Stimulated activated memory B cell treated with anti-CD40 and anti-IgM and Interleukin-4, amounts not matched to agents 10 μg/mL and 1 μg/mL and 100 μg/mL, for 72 hours (primary cell): ENCODE measurements around the gene RPL22.

Source experiments
- ATAC-seq: fragments of 150-1000 bp; cut with Tn5 transposase; 2 replicates; pipeline ENCODE4 v1.10.0; 2021
- H3K27ac Mint-ChIP-seq: one replicate; pipeline ENCODE4 v1.8.0; 2022; ENCODE audit warnings: mild to moderate bottlenecking, mixed read lengths
- H3K27me3 Mint-ChIP-seq: one replicate; pipeline ENCODE4 v1.8.0; 2022; ENCODE audit warnings: mixed read lengths
- H3K36me3 Mint-ChIP-seq: one replicate; pipeline ENCODE4 v1.8.0; 2022; ENCODE audit warnings: mixed read lengths
- H3K4me1 Mint-ChIP-seq: one replicate; pipeline ENCODE4 v1.8.0; 2022; ENCODE audit warnings: mixed read lengths
- H3K4me3 Mint-ChIP-seq: one replicate; pipeline ENCODE4 v1.8.0; 2022; ENCODE audit warnings: mild to moderate bottlenecking, moderate library complexity, mixed read lengths
- H3K9me3 Mint-ChIP-seq: one replicate; pipeline ENCODE4 v1.8.0; 2022; ENCODE audit warnings: mixed read lengths

RPL22 gene

GRCh38 chr1:6176779-6177178, 22.6 kb downstream of the RPL22 start:
- H3K36me3 Mint-ChIP-seq, result no peaks in the 10 kb centered on the region
- no peak overlapping the region for H3K4me3 Mint-ChIP-seq
- no peaks in the 10 kb centered on the region for H3K9me3 Mint-ChIP-seq
- peaks cover 22% of the 10 kb centered on the region for H3K4me1 Mint-ChIP-seq
- peaks cover 43% of the 10 kb centered on the region for H3K27me3 Mint-ChIP-seq
- H3K27ac Mint-ChIP-seq, result no peak overlapping the region
- ATAC-seq, result no peak

GRCh38 chr1:6175411-6175828, 24.0 kb downstream of the RPL22 start:
- H3K36me3 Mint-ChIP-seq, result no peaks in the 10 kb centered on the region
- H3K27me3 Mint-ChIP-seq, result peaks cover 37% of the 10 kb centered on the region
- no peak for ATAC-seq
- H3K4me1 Mint-ChIP-seq, result peaks cover 10% of the 10 kb centered on the region
- no peak overlapping the region for H3K27ac Mint-ChIP-seq
- H3K9me3 Mint-ChIP-seq, result no peaks in the 10 kb centered on the region
- H3K4me3 Mint-ChIP-seq, result no peak overlapping the region

GRCh38 chr1:6174621-6175410, 24.6 kb downstream of the RPL22 start:
- H3K36me3 Mint-ChIP-seq, result no peaks in the 10 kb centered on the region
- ATAC-seq, result no peak
- no peak overlapping the region for H3K4me3 Mint-ChIP-seq
- H3K4me1 Mint-ChIP-seq, result peaks cover 10% of the 10 kb centered on the region
- H3K9me3 Mint-ChIP-seq, result no peaks in the 10 kb centered on the region
- peaks cover 37% of the 10 kb centered on the region for H3K27me3 Mint-ChIP-seq
- H3K27ac Mint-ChIP-seq, result no peak overlapping the region

GRCh38 chr1:6172549-6172948, 26.8 kb downstream of the RPL22 start:
- Mint-ChIP-seq H3K36me3 (no peaks in the 10 kb centered on the region), H3K4me3 (no peak overlapping the region), H3K27me3 (peaks cover 43% of the 10 kb centered on the region)

GRCh38 chr1:6171548-6172124, 27.8 kb downstream of the RPL22 start:
- H3K9me3 Mint-ChIP-seq, result no peaks in the 10 kb centered on the region
- ATAC-seq, result no peak
- no peak overlapping the region for H3K27ac Mint-ChIP-seq
- H3K27me3 Mint-ChIP-seq, result peaks cover 43% of the 10 kb centered on the region
- H3K36me3 Mint-ChIP-seq, result no peaks in the 10 kb centered on the region
- no peaks in the 10 kb centered on the region for H3K4me1 Mint-ChIP-seq
- H3K4me3 Mint-ChIP-seq, result no peak overlapping the region

More at GRCh38 chr1:6172549-6172948, 26.8 kb downstream of the RPL22 start:
- H3K27ac Mint-ChIP-seq, result no peak overlapping the region
- no peak for ATAC-seq
- H3K4me1 Mint-ChIP-seq, result peaks cover 1% of the 10 kb centered on the region
- H3K9me3 Mint-ChIP-seq, result no peaks in the 10 kb centered on the region

- no peak overlapping the region for H3K27ac Mint-ChIP-seq
- H3K4me3 Mint-ChIP-seq, result no peak overlapping the region
These were observed 28.6 kb downstream of the RPL22 start for GRCh38 chr1:6170742-6171201.

GRCh38 chr1:6170116-6170741, 29.2 kb downstream of the RPL22 start:
- H3K4me1 Mint-ChIP-seq, result no peaks in the 10 kb centered on the region

More at GRCh38 chr1:6170742-6171201, 28.6 kb downstream of the RPL22 start:
- Mint-ChIP-seq H3K27me3 (peaks cover 49% of the 10 kb centered on the region), H3K9me3 (no peaks in the 10 kb centered on the region), H3K4me1 (no peaks in the 10 kb centered on the region), H3K36me3 (no peaks in the 10 kb centered on the region)
- ATAC-seq, result no peak

GRCh38 chr1:6168947-6169586, 30.3 kb downstream of the RPL22 start:
- Mint-ChIP-seq H3K4me1 (no peaks in the 10 kb centered on the region), H3K27me3 (peaks cover 66% of the 10 kb centered on the region), H3K36me3 (no peaks in the 10 kb centered on the region), H3K4me3 (no peak overlapping the region), H3K27ac (no peak overlapping the region), H3K9me3 (no peaks in the 10 kb centered on the region)
- ATAC-seq, result no peak

More at GRCh38 chr1:6170116-6170741, 29.2 kb downstream of the RPL22 start:
- Mint-ChIP-seq H3K4me3 (no peak overlapping the region), H3K27ac (no peak overlapping the region), H3K27me3 (peaks cover 54% of the 10 kb centered on the region), H3K36me3 (no peaks in the 10 kb centered on the region), H3K9me3 (no peaks in the 10 kb centered on the region)
- no peak for ATAC-seq

GRCh38 chr1:6167391-6168303, 31.7 kb downstream of the RPL22 start:
- Mint-ChIP-seq H3K36me3 (no peaks in the 10 kb centered on the region), H3K27ac (no peak overlapping the region), H3K9me3 (no peaks in the 10 kb centered on the region), H3K27me3 (peaks cover 67% of the 10 kb centered on the region), H3K4me1 (no peaks in the 10 kb centered on the region), H3K4me3 (no peak overlapping the region)
- ATAC-seq, result no peak

- H3K27me3 Mint-ChIP-seq, result peaks cover 70% of the 10 kb centered on the region
- H3K27ac Mint-ChIP-seq, result no peak overlapping the region
- ATAC-seq, result no peak
- H3K36me3 Mint-ChIP-seq, result no peaks in the 10 kb centered on the region
- no peak overlapping the region for H3K4me3 Mint-ChIP-seq
- no peaks in the 10 kb centered on the region for H3K9me3 Mint-ChIP-seq
- H3K4me1 Mint-ChIP-seq, result no peaks in the 10 kb centered on the region
These were observed 32.6 kb downstream of the RPL22 start for GRCh38 chr1:6166655-6167390.

- Mint-ChIP-seq H3K9me3 (no peaks in the 10 kb centered on the region), H3K27ac (no peak overlapping the region), H3K36me3 (no peaks in the 10 kb centered on the region), H3K4me3 (no peak overlapping the region), H3K4me1 (no peaks in the 10 kb centered on the region), H3K27me3 (peaks cover 70% of the 10 kb centered on the region)
- no peak for ATAC-seq
These were observed 33.2 kb downstream of the RPL22 start for GRCh38 chr1:6166221-6166620.

GRCh38 chr1:6165441-6165985, 33.9 kb downstream of the RPL22 start:
- H3K4me3 Mint-ChIP-seq, result no peak overlapping the region
- H3K9me3 Mint-ChIP-seq, result no peaks in the 10 kb centered on the region
- no peaks in the 10 kb centered on the region for H3K36me3 Mint-ChIP-seq
- no peak overlapping the region for H3K27ac Mint-ChIP-seq
- no peaks in the 10 kb centered on the region for H3K4me1 Mint-ChIP-seq
- no peak for ATAC-seq
- H3K27me3 Mint-ChIP-seq, result peaks cover 76% of the 10 kb centered on the region

- H3K27me3 Mint-ChIP-seq, result peaks cover 79% of the 10 kb centered on the region
- H3K4me3 Mint-ChIP-seq, result no peak overlapping the region
- H3K4me1 Mint-ChIP-seq, result no peaks in the 10 kb centered on the region
- H3K36me3 Mint-ChIP-seq, result no peaks in the 10 kb centered on the region
- no peak overlapping the region for H3K27ac Mint-ChIP-seq
- no peaks in the 10 kb centered on the region for H3K9me3 Mint-ChIP-seq
- no peak for ATAC-seq
These were observed 34.4 kb downstream of the RPL22 start for GRCh38 chr1:6165027-6165426.
